HG03196 (cell line): ENCODE results near the gene IPO7.
"Not testable (repeated sequence)": the region's sequence is repeated elsewhere in the genome, so short reads cannot be mapped to it uniquely, and the experiment has no call there.

ENCODE experiments used
- ATAC-seq: cut with Tn5 transposase; IDR thresholded peaks from one replicate; pipeline ENCODE4 v1.9.1; 2021; ENCODE audit not compliant: unreplicated experiment

IPO7 gene

GRCh38 chr11:9397746-9398680 is 13.6 kb downstream of the IPO7 start:
- no peak for ATAC-seq

- ATAC-seq = no peak
These were observed 15.0 kb downstream of the IPO7 start for GRCh38 chr11:9399466-9399865.

- ATAC-seq = not testable (repeated sequence)
These were observed 17.4 kb downstream of the IPO7 start for GRCh38 chr11:9401884-9402283.

GRCh38 chr11:9428706-9429105 is 44.3 kb downstream of the IPO7 start:
- no peak for ATAC-seq

GRCh38 chr11:9438611-9439010 is 54.2 kb downstream of the IPO7 start:
- ATAC-seq = no peak

- ATAC-seq = no peak
These were observed 61.8 kb downstream of the IPO7 start for GRCh38 chr11:9446230-9446629.

GRCh38 chr11:9448576-9449352 is 64.3 kb downstream of the IPO7 start:
- no peak for ATAC-seq

- not testable (repeated sequence) for ATAC-seq
These were observed 67.6 kb downstream of the IPO7 start for GRCh38 chr11:9452023-9452422.

GRCh38 chr11:9455722-9456121 is 71.3 kb downstream of the IPO7 start:
- no peak for ATAC-seq

- ATAC-seq = no peak
These were observed 75.3 kb downstream of the IPO7 start for GRCh38 chr11:9459667-9460321.

- peak; percentile 90 for ATAC-seq
These were observed 76.0 kb downstream of the IPO7 start, which contains the start of gene ZNF143 for GRCh38 chr11:9460322-9461062. ZNF143 (plus strand) TSS chr11:9461012; CDS start chr11:9471309, 10,297 bp downstream.

GRCh38 chr11:9461063-9461759 is 76.8 kb downstream of the IPO7 start:
- peak; percentile 57 for ATAC-seq

- no peak for ATAC-seq
These were observed 77.3 kb downstream of the IPO7 start for GRCh38 chr11:9461760-9462134.

- no peak for ATAC-seq
These were observed 77.8 kb downstream of the IPO7 start for GRCh38 chr11:9462172-9462799.

- no peak for ATAC-seq
These were observed 78.5 kb downstream of the IPO7 start for GRCh38 chr11:9462806-9463537.

GRCh38 chr11:9470765-9471164 is 86.3 kb downstream of the IPO7 start:
- ATAC-seq = no peak

- ATAC-seq = no peak
These were observed 89.0 kb downstream of the IPO7 start for GRCh38 chr11:9473408-9473807.

- no peak for ATAC-seq
These were observed 95.4 kb downstream of the IPO7 start for GRCh38 chr11:9479899-9480298.
